Thyroid gland (tissue), 4 donors: ENCODE results near the gene EPM2A. TPM values are rescaled to one million over a fixed set of nuclear protein-coding genes. Genes with fewer than 3 reads are reported as not detected.
A peak's percentile ranks its signal among the peaks of the same experiment; 100 is the strongest.

ENCODE experiments used
- DNase-seq, 2 donors: peaks; one replicate each; pipeline ENCODE4 v3.0.0-alpha.2; 2019
- H3K27ac ChIP-seq, 3 donors: fragments of 200-600 bp; sonication (generic); 1 replicate in 2 of 3; 2 replicates in 1 of 3; pipeline ENCODE4 v1.5.1; 2016 to 2019; ENCODE audit warnings: mild to moderate bottlenecking in 1 of 3, moderate library complexity in 1 of 3
- H3K27me3 ChIP-seq: fragments of 200-600 bp; sonication (generic); one replicate; pipeline ENCODE4 v1.5.1; 2019
- H3K36me3 ChIP-seq, 2 donors: fragments of 200-600 bp; sonication (generic); one replicate each; pipeline ENCODE4 v1.5.1; 2016 to 2019
- H3K4me1 ChIP-seq, 2 donors: fragments of 200-600 bp; sonication (generic); one replicate each; pipeline ENCODE4 v1.5.1; 2017 to 2019
- H3K4me3 ChIP-seq, 3 donors: fragments of 200-600 bp; sonication (generic); replicated peaks in 1 of 3; 1 replicate in 2 of 3; 2 replicates in 1 of 3; pipeline ENCODE4 v1.5.1; 2016; ENCODE audit warnings: mild to moderate bottlenecking in 1 of 3
- H3K9me3 ChIP-seq: fragments of 200-600 bp; sonication (generic); one replicate; pipeline ENCODE4 v1.5.1; 2017
- CTCF ChIP-seq, 6 experiments: fragments of 200-600 bp in 3 of 6; fragments of 450-650 bp in 3 of 6; sonication (generic) in 3 of 6; IDR thresholded peaks; one replicate each; pipeline ENCODE4 v1.5.1; 2016 to 2019; ENCODE audit warnings: antibody characterized with exemption in 6 of 6, mild to moderate bottlenecking in 2 of 6, inconsistent platforms in 1 of 6, moderate library complexity in 1 of 6
- POLR2A ChIP-seq, 2 donors: fragments of 450-650 bp; IDR thresholded peaks; one replicate each; pipeline ENCODE4 v1.6.1; 2017; ENCODE audit warnings: antibody characterized with exemption in 2 of 2, mild to moderate bottlenecking in 2 of 2, moderate library complexity in 1 of 2
- WGBS, 2 donors: methylation state at CpG; one replicate each; pipeline ENCODE4 v1.1.5; 2017; 5-methylcytosine and 5-hydroxymethylcytosine counted together
- intact Hi-C: fragments of 100-400 bp; cut with DNase I; formaldehyde crosslinking; loops from one replicate; pipeline ENCODE4 v1.15.1; 2023
- total RNA-seq, 4 donors: library from RNA; depleted of rRNA; stranded (reverse); fragments of >200 nt; gene quantifications; one replicate each; pipeline ENCODE4 v1.2.3, GENCODE V29; 2016

EPM2A gene
- total RNA-seq, 4 donors from 2014 or later = 11.4 to 53.8 (median 15.6) TPM

- TF ChIP-seq CTCF (IDR thresholded peaks at IDR 0.05) (no peak), POLR2A (IDR thresholded peaks at IDR 0.05) (no peak)
- Histone ChIP-seq H3K4me3 (no peak overlapping the region), H3K27ac (no peak overlapping the region), H3K4me1 (no peaks in the 10 kb centered on the region), H3K27me3 (no peaks in the 10 kb centered on the region), H3K36me3 (no peaks in the 10 kb centered on the region), H3K9me3 (no peaks in the 10 kb centered on the region)
- 96 to 97% methylated on average over 4 of the region's 4 CpGs for WGBS, 2 donors
- intact Hi-C loops = no loop called here
- DNase-seq = no peak
These were observed 87.2 kb downstream of the EPM2A start for GRCh38 chr6:145648149-145648548.

GRCh38 chr6:145647602-145648001, 87.7 kb downstream of the EPM2A start:
- H3K4me3 ChIP-seq = no peak overlapping the region
- intact Hi-C loops = no loop called here
- H3K9me3 ChIP-seq = no peaks in the 10 kb centered on the region
- no peaks in the 10 kb centered on the region for H3K4me1 ChIP-seq
- DNase-seq = no peak
- no peaks in the 10 kb centered on the region for H3K27me3 ChIP-seq
- TF ChIP-seq POLR2A (IDR thresholded peaks at IDR 0.05) = no peak
- TF ChIP-seq CTCF (IDR thresholded peaks at IDR 0.05) = no peak
- WGBS, 2 donors = 85 to 86% methylated on average over 1 of the region's 1 CpG
- no peak overlapping the region for H3K27ac ChIP-seq
- no peaks in the 10 kb centered on the region for H3K36me3 ChIP-seq

GRCh38 chr6:145643760-145644159, 91.6 kb downstream of the EPM2A start:
- no peaks in the 10 kb centered on the region for H3K36me3 ChIP-seq
- no peaks in the 10 kb centered on the region for H3K4me1 ChIP-seq
- intact Hi-C loops = no loop called here
- no peak overlapping the region for H3K4me3 ChIP-seq
- no peaks in the 10 kb centered on the region for H3K9me3 ChIP-seq
- WGBS, 2 donors = 88 to 92% methylated on average over 3 of the region's 3 CpGs
- no peak for DNase-seq
- TF ChIP-seq CTCF (IDR thresholded peaks at IDR 0.05) (no peak), POLR2A (IDR thresholded peaks at IDR 0.05) (no peak)
- H3K27me3 ChIP-seq = no peaks in the 10 kb centered on the region
- H3K27ac ChIP-seq = no peak overlapping the region

- Histone ChIP-seq H3K36me3 (no peaks in the 10 kb centered on the region), H3K27me3 (no peaks in the 10 kb centered on the region), H3K4me1 (no peaks in the 10 kb centered on the region), H3K4me3 (no peak overlapping the region), H3K27ac (no peak overlapping the region), H3K9me3 (no peaks in the 10 kb centered on the region)
- peak; percentile 60 to 81 for DNase-seq
- intact Hi-C loops = no loop called here
- WGBS, 2 donors = 49 to 52% methylated on average over 11 of the region's 11 CpGs
- TF ChIP-seq CTCF (IDR thresholded peaks at IDR 0.05) (peak; percentile 29 to 85 (median 58)), POLR2A (IDR thresholded peaks at IDR 0.05) (no peak)
These were observed 101.2 kb downstream of the EPM2A start for GRCh38 chr6:145633981-145634627.

GRCh38 chr6:145632971-145633370, 102.3 kb downstream of the EPM2A start:
- 90 to 97% methylated on average over 6 of the region's 6 CpGs for WGBS, 2 donors
- TF ChIP-seq CTCF (IDR thresholded peaks at IDR 0.05) = no peak
- no peak for TF ChIP-seq POLR2A (IDR thresholded peaks at IDR 0.05)
- no peaks in the 10 kb centered on the region for H3K36me3 ChIP-seq
- intact Hi-C loops = no loop called here
- H3K27ac ChIP-seq = no peak overlapping the region
- H3K9me3 ChIP-seq = no peaks in the 10 kb centered on the region
- H3K4me1 ChIP-seq = no peaks in the 10 kb centered on the region
- no peak for DNase-seq
- H3K4me3 ChIP-seq = no peak overlapping the region
- no peaks in the 10 kb centered on the region for H3K27me3 ChIP-seq
